MCF 10A (cell line): ENCODE data around the gene ATP6V1C2. TPM values are rescaled to one million over a fixed set of nuclear protein-coding genes. Genes with fewer than 3 reads are reported as not detected.

Experiments
- Bru-seq: library from RNA; stranded (reverse); fragments of 400-500 nt; gene quantifications from one replicate; lab custom pipeline; 2021; lab: Mats Ljungman, UMichigan
- BruChase-seq, 2 experiments: library from RNA; stranded (reverse); fragments of 400-500 nt; gene quantifications; one replicate each; lab custom pipeline; 2021; lab: Mats Ljungman, UMichigan
- BruUV-seq: library from RNA; stranded (reverse); fragments of 400-500 nt; replicated peaks from 2 replicates; lab custom pipeline; 2021; lab: Mats Ljungman, UMichigan
- CTCF ChIA-PET: fragments of 300-600 bp; sonication (Branson Sonifier 250); formaldehyde crosslinking; extraction: SDS; loops from one replicate; lab custom pipeline; 2021; ENCODE audit warnings: antibody characterized with exemption, inconsistent platforms; lab: Yijun Ruan, JAX
- POLR2A ChIA-PET: fragments of 300-600, 350-650 bp; sonication (Branson Sonifier 250); formaldehyde crosslinking; extraction: SDS; loops from one replicate; lab custom pipeline; 2020; ENCODE audit warnings: antibody characterized with exemption, inconsistent platforms; lab: Yijun Ruan, JAX
- DNase-seq: peaks from one replicate; pipeline ENCODE4 v3.0.0-alpha.2; 2018; ENCODE audit not compliant: unreplicated experiment
- H3K27ac Mint-ChIP-seq: one replicate; pipeline ENCODE4 v1.8.0; 2022; ENCODE audit warnings: mild to moderate bottlenecking, low read depth, mixed read lengths; ENCODE audit not compliant: unreplicated experiment
- H3K27me3 Mint-ChIP-seq: one replicate; pipeline ENCODE4 v1.8.0; 2022; ENCODE audit warnings: mixed read lengths; ENCODE audit not compliant: insufficient read depth, unreplicated experiment
- H3K36me3 Mint-ChIP-seq: one replicate; pipeline ENCODE4 v1.8.0; 2022; ENCODE audit warnings: mild to moderate bottlenecking, moderate library complexity, mixed read lengths; ENCODE audit not compliant: insufficient read depth, unreplicated experiment
- H3K4me1 Mint-ChIP-seq: one replicate; pipeline ENCODE4 v1.8.0; 2022; ENCODE audit warnings: mixed read lengths; ENCODE audit not compliant: insufficient read depth, unreplicated experiment
- H3K4me3 Mint-ChIP-seq: one replicate; pipeline ENCODE4 v1.8.0; 2022; ENCODE audit warnings: mild to moderate bottlenecking, moderate library complexity, mixed read lengths; ENCODE audit not compliant: unreplicated experiment
- H3K9me3 Mint-ChIP-seq: one replicate; pipeline ENCODE4 v1.8.0; 2022; ENCODE audit warnings: mixed read lengths; ENCODE audit not compliant: unreplicated experiment
- CTCF ChIP-seq: fragments of 200-600 bp; IDR thresholded peaks from one replicate; pipeline ENCODE4 v1.8.0; 2022; ENCODE audit warnings: antibody characterized with exemption, mild to moderate bottlenecking; ENCODE audit not compliant: unreplicated experiment
- intact Hi-C: fragments of 100-400 bp; cut with micrococcal nuclease; formaldehyde crosslinking; loops from 2 replicates; pipeline ENCODE4 v1.14.1; 2022
- long read RNA-seq: library from polyadenylated mRNA; stranded (forward); transcript quantifications from one replicate; pipeline ENCODE4 v2.0.0, GENCODE V29; 2022
- total RNA-seq: library from RNA; stranded (reverse); gene quantifications from 2 replicates; pipeline ENCODE4 v1.2.3, GENCODE V29; 2022

ATP6V1C2 gene
- total RNA-seq (0.19 and 0.47 TPM in 2 replicates), Bru-seq, nascent RNA (percentile 8 among the genes with signal in this experiment), BruChase-seq, experiment 1, labeled RNA remaining after a 6-hour chase (percentile 11 among the genes with signal in this experiment), BruChase-seq, experiment 2, labeled RNA remaining after a 2-hour chase (percentile 10 among the genes with signal in this experiment)
- long read RNA-seq, partial matches to known transcripts = 0 of 1 reads
- long read RNA-seq, other reads (novel, unspliced or antisense) = 1 of 1 reads

DNA sequence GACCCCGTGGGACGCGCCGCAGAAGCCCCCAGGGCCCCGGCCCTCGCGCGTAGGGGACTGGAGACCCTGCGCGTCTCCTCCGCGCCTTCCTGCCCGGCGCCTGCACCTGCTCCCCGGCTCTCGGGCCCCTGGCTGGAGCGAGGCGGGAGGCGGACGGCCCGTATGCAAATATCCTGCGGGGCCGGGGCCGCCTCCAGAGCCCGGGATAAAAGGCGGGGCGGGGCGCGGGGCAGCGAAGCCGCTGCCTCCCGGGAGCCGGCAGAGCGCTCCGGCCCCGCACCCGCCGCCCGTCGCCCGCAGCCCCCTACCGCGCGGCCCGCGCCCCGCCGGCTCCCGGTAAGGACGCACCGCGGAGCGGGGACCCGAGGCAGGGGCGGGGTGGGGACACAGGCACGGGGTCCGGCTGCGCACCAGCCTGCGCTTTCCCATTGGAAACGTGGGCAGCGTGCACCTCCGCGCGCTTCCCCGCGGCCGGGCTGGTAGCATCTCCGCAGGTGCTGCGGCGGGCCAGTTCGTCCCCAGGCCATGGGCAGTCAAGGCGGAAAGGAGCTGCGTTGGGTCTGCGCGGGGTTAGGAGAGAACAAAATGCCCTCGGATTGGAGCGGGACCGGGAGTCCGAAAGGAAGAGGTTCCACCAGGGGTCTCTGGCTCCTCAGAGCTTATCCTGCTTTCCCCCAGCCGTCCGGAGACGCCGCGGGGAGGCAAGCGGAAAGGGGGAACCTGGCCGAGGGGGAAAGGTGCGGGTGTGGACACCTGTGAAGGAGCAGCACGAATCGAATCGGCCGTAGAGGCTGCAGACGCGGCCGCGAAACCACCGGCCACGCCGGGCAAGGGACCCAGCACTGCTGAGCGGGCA is at the start of gene ATP6V1C2:
Gene ATP6V1C2, plus strand, starts transcription at position 235 of the 856 bp plus-strand sequence. CDS start 1,220 bp downstream, outside the sequence.
- POLR2A ChIA-PET = interaction anchor here (0.7 kb wide), 1 partner anchor 90 kb away, joined by 4 read pairs; no protein-coding TSS in a partner anchor
- Mint-ChIP-seq H3K4me1 (peaks cover 21% of the 10 kb centered on the region), H3K4me3 (peak within 1 kb of the TSS; percentile 63), H3K9me3 (no peaks in the 10 kb centered on the region), H3K27ac (no peak within 1 kb of the TSS), H3K36me3 (no peaks in the 10 kb centered on the region), H3K27me3 (peaks cover 34% of the 10 kb centered on the region)
- no TSS peak for BruUV-seq
- intact Hi-C loops = no loop called here
- no peak for TF ChIP-seq CTCF
- peak; percentile 31 for DNase-seq
- CTCF ChIA-PET = interaction anchor here (0.6 to 0.9 kb wide), 3 partner anchors 47 to 914 kb away, joined by 3 read pairs; no protein-coding TSS in a partner anchor

DNA sequence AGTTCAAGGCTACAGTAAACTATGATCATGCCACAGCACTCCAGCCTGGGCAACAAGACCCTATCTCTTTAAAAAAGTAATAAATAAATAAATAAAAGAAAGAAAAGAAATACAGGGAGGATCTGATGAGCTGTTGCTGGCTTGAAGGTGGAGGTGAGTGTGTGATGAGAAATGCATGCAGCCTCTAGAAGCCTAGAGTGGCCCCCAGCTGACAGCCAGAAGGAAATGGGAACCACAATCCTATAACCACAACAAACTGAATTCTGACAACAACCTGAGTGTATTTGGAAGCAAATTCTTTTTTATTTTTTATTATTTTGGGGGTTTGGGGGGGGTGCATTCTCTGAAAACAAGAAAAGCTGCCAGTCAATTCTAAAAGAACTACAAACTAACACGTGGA is 46.3 kb upstream of the ATP6V1C2 start:
- intact Hi-C loops = no loop called here
- TF ChIP-seq CTCF = no peak
- no peaks in the 10 kb centered on the region for H3K4me1 Mint-ChIP-seq
- BruUV-seq = no TSS peak
- ChIA-PET CTCF (interaction anchor here (0.6 to 1.4 kb wide), 2 partner anchors 16 to 1185 kb away, joined by 3 read pairs; no protein-coding TSS in a partner anchor), POLR2A (interaction anchor here (1.2 kb wide), 1 partner anchor 178 kb away, joined by 3 read pairs; no protein-coding TSS in a partner anchor)
- peaks cover 81% of the 10 kb centered on the region for H3K36me3 Mint-ChIP-seq
- H3K27ac Mint-ChIP-seq = no peak overlapping the region
- no peaks in the 10 kb centered on the region for H3K9me3 Mint-ChIP-seq
- DNase-seq = no peak
- no peak overlapping the region for H3K4me3 Mint-ChIP-seq
- no peaks in the 10 kb centered on the region for H3K27me3 Mint-ChIP-seq

DNA sequence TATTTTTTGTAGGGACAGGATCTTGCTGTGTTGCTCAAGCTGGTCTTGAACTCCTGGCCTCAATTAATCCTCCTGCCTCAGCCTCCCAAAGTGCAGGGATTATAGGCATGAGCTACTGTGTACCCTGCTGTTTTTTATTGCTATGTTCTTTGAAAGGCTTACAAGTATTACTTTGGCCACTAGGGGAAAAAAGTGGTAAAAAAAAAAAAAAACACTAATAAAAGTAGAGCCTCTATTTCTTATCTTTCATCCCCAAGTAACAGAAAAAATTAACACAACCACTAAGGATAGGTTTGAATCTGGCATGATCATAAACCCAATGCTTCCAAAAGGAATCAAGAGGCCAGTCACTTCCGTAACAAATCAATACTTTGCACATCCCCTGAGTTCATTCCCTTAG is 43.2 kb upstream of the ATP6V1C2 start:
- intact Hi-C loops = no loop called here
- POLR2A ChIA-PET = interaction anchor here (1.2 kb wide), 1 partner anchor 11 kb away, joined by 4 read pairs; no protein-coding TSS in a partner anchor
- CTCF ChIA-PET = interaction anchor here (0.6 to 2.3 kb wide), 7 partner anchors 10 to 1014 kb away, joined by 3 to 7 read pairs (median 3); partner anchors contain the start of gene NOL10
- H3K36me3 Mint-ChIP-seq = peaks cover 84% of the 10 kb centered on the region
- no peaks in the 10 kb centered on the region for H3K27me3 Mint-ChIP-seq
- H3K9me3 Mint-ChIP-seq = no peaks in the 10 kb centered on the region
- no peak for DNase-seq
- H3K4me3 Mint-ChIP-seq = no peak overlapping the region
- H3K27ac Mint-ChIP-seq = no peak overlapping the region
- TF ChIP-seq CTCF = peak; percentile 16
- H3K4me1 Mint-ChIP-seq = no peaks in the 10 kb centered on the region
- BruUV-seq = no TSS peak
